Mucosa of rectum (tissue), 2 donors: ENCODE measurements around the gene EVA1C.
A peak's percentile ranks its signal among the peaks of the same experiment; 100 is the strongest.
"Not testable (repeated sequence)": the region's sequence is repeated elsewhere in the genome, so short reads cannot be mapped to it uniquely, and the experiment has no call there.

Experiments
- H3K27ac ChIP-seq, 2 donors: one replicate each; pipeline ENCODE4 v1.7.0; 2013; ENCODE audit warnings: inconsistent platforms in 2 of 2, low read depth in 2 of 2, low read length in 2 of 2
- H3K27me3 ChIP-seq, 2 donors: one replicate each; pipeline ENCODE4 v1.7.0; 2013; ENCODE audit warnings: low read length in 2 of 2; ENCODE audit not compliant: control insufficient read depth in 2 of 2, insufficient read depth in 2 of 2
- H3K36me3 ChIP-seq, 2 donors: one replicate each; pipeline ENCODE4 v1.7.0; 2013; ENCODE audit warnings: low read length in 2 of 2; ENCODE audit not compliant: control insufficient read depth in 2 of 2, insufficient read depth in 2 of 2
- H3K4me1 ChIP-seq, 2 donors: one replicate each; pipeline ENCODE4 v1.7.0; 2013; ENCODE audit warnings: low read length in 2 of 2, mild to moderate bottlenecking in 1 of 2; ENCODE audit not compliant: control insufficient read depth in 2 of 2, insufficient read depth in 2 of 2
- H3K4me3 ChIP-seq, 2 donors: one replicate each; pipeline ENCODE4 v1.7.0; 2013; ENCODE audit warnings: low read length in 2 of 2
- H3K9ac ChIP-seq, 2 donors: one replicate each; pipeline ENCODE4 v1.7.0; 2013; ENCODE audit warnings: low read length in 2 of 2, low read depth in 1 of 2, mild to moderate bottlenecking in 1 of 2
- H3K9me3 ChIP-seq, 2 donors: one replicate each; pipeline ENCODE4 v1.7.0; 2013; ENCODE audit warnings: low read length in 2 of 2; ENCODE audit not compliant: control insufficient read depth in 2 of 2
- donor health status: healthy.
- donor health status: Normal muscosa, but diverticular disease.

The EVA1C gene

GRCh38 chr21:32389337-32390015 lies 23.0 kb upstream of the EVA1C start:
- no peak overlapping the region for H3K9ac ChIP-seq
- no peak overlapping the region for H3K4me3 ChIP-seq
- no peak overlapping the region for H3K27ac ChIP-seq
- peaks cover 4 to 24% of the 10 kb centered on the region in 2 donors for H3K36me3 ChIP-seq
- H3K4me1 ChIP-seq, result peaks cover 14 to 15% of the 10 kb centered on the region in 2 donors
- no peaks in the 10 kb centered on the region for H3K27me3 ChIP-seq
- H3K9me3 ChIP-seq, result no peaks in the 10 kb centered on the region

GRCh38 chr21:32390537-32391224 lies 21.8 kb upstream of the EVA1C start:
- not testable (repeated sequence) for H3K9me3 ChIP-seq, H3K4me3 ChIP-seq, H3K27ac ChIP-seq, H3K9ac ChIP-seq, H3K27me3 ChIP-seq
- Histone ChIP-seq H3K36me3 (peaks cover 4 to 20% of the 10 kb centered on the region in 2 donors), H3K4me1 (peaks cover 14 to 15% of the 10 kb centered on the region in 2 donors)

GRCh38 chr21:32391755-32392154 lies 20.8 kb upstream of the EVA1C start:
- no peak overlapping the region for H3K27ac ChIP-seq

GRCh38 chr21:32392299-32392879 lies 20.1 kb upstream of the EVA1C start:
- peaks cover 4 to 15% of the 10 kb centered on the region in 2 donors for H3K36me3 ChIP-seq
- peak overlapping the region; percentile 27 to 76 for H3K9ac ChIP-seq
- no peaks in the 10 kb centered on the region for H3K9me3 ChIP-seq
- peak overlapping the region; percentile 91 for H3K4me3 ChIP-seq
- H3K27ac ChIP-seq, result no peak overlapping the region
- H3K4me1 ChIP-seq, result peaks cover 14 to 15% of the 10 kb centered on the region in 2 donors
- H3K27me3 ChIP-seq, result no peaks in the 10 kb centered on the region

More at GRCh38 chr21:32391755-32392154, 20.8 kb upstream of the EVA1C start:
- no peak overlapping the region for H3K9ac ChIP-seq
- peak overlapping the region; percentile 91 for H3K4me3 ChIP-seq
- H3K36me3 ChIP-seq, result peaks cover 4 to 15% of the 10 kb centered on the region in 2 donors
- peaks cover 14 to 15% of the 10 kb centered on the region in 2 donors for H3K4me1 ChIP-seq
- no peaks in the 10 kb centered on the region for H3K27me3 ChIP-seq
- no peaks in the 10 kb centered on the region for H3K9me3 ChIP-seq

- Histone ChIP-seq H3K27me3 (no peaks in the 10 kb centered on the region), H3K9me3 (no peaks in the 10 kb centered on the region)
Measured at GRCh38 chr21:32392880-32393676, 19.4 kb upstream of the EVA1C start, which contains the start of gene URB1. TSS of gene URB1 (minus strand) at chr21:32393012. CDS start at chr21:32392910, 102 bp downstream.

GRCh38 chr21:32393677-32394001 lies 18.9 kb upstream of the EVA1C start:
- peaks cover 14 to 15% of the 10 kb centered on the region in 2 donors for H3K4me1 ChIP-seq
- H3K36me3 ChIP-seq, result peaks cover 4 to 5% of the 10 kb centered on the region in 2 donors
- H3K27ac ChIP-seq, result peak overlapping the region; percentile 94
- peak overlapping the region; percentile 72 to 76 for H3K9ac ChIP-seq
- H3K4me3 ChIP-seq, result peak overlapping the region; percentile 91
- no peaks in the 10 kb centered on the region for H3K9me3 ChIP-seq
- no peaks in the 10 kb centered on the region for H3K27me3 ChIP-seq

More at GRCh38 chr21:32392880-32393676, 19.4 kb upstream of the EVA1C start, which contains the start of gene URB1:
- Histone ChIP-seq H3K4me3 (peak within 1 kb of the TSS; percentile 91), H3K9ac (peak within 1 kb of the TSS; percentile 72 to 76), H3K27ac (peak within 1 kb of the TSS; percentile 94), H3K36me3 (peaks cover 4 to 11% of the 10 kb centered on the region in 2 donors), H3K4me1 (peaks cover 14 to 15% of the 10 kb centered on the region in 2 donors)

GRCh38 chr21:32403201-32403777 lies 9.2 kb upstream of the EVA1C start:
- Histone ChIP-seq H3K4me1 (peaks cover 3 to 6% of the 10 kb centered on the region in 2 donors), H3K27me3 (no peaks in the 10 kb centered on the region), H3K27ac (no peak overlapping the region), H3K4me3 (no peak overlapping the region), H3K9me3 (no peaks in the 10 kb centered on the region), H3K36me3 (no peaks in the 10 kb centered on the region), H3K9ac (no peak overlapping the region)

- H3K9ac ChIP-seq, result no peak overlapping the region
- no peaks in the 10 kb centered on the region for H3K36me3 ChIP-seq
- no peak overlapping the region for H3K4me3 ChIP-seq
- H3K9me3 ChIP-seq, result no peaks in the 10 kb centered on the region
- peaks cover 6 to 9% of the 10 kb centered on the region in 2 donors for H3K4me1 ChIP-seq
- no peaks in the 10 kb centered on the region for H3K27me3 ChIP-seq
- peak overlapping the region; percentile 46 to 61 for H3K27ac ChIP-seq
Measured at GRCh38 chr21:32406405-32406804, 6.1 kb upstream of the EVA1C start.

GRCh38 chr21:32410291-32410690 lies 2.2 kb upstream of the EVA1C start:
- H3K4me1 ChIP-seq, result peaks cover 21 to 27% of the 10 kb centered on the region in 2 donors
- peak overlapping the region in 1 of 2 donors; percentile 38 for H3K27ac ChIP-seq
- no peaks in the 10 kb centered on the region for H3K9me3 ChIP-seq
- H3K4me3 ChIP-seq, result no peak overlapping the region
- H3K27me3 ChIP-seq, result no peaks in the 10 kb centered on the region
- H3K36me3 ChIP-seq, result no peaks in the 10 kb centered on the region
- no peak overlapping the region for H3K9ac ChIP-seq
